GOT3 (cell line): ENCODE data around the gene KAZN.

ENCODE experiments used
- DNase-seq: peaks from one replicate; lab custom pipeline; 2025; ENCODE audit warnings: mixed read lengths; lab: John Stamatoyannopoulos, UW

The KAZN gene

DNA sequence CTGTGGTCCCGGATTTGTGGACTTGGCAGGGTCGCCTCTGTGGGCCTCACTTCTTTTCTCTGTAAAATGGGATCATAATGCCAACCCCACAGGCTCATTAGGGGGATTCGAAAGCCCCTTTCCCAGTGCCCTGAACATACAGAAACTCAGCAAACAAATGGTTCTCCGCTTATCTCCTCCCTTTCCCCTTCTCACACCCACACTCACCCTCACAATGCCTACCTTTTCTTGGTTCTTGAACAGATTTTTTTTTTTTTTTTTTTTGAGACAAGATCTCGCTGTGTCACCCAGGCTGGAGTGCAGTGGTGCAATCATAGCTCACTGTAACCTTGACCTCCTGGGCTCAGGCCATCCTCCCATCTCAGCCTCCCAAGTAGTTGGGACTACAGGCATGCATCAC lies 175.7 kb downstream of the KAZN start:
- no peak for DNase-seq

DNA sequence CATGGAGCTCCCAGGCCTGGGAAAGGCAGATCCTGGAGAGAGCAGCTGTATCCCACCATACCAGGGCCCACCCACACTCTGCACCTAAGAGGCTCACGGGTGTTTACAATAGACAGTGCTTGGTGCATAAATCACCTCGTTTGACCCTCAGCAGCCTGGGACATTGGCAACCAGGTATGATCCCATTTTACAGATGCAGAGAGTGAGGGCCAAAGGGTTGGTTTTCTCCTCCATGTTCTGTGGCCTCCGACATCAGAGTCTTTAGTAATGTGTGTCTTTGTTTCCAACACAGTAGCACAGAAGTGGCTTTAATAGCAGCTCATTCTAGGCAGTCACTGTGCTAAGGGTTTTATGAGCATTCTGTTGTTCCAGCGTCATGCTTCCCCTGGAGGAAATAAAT lies 176.5 kb downstream of the KAZN start:
- DNase-seq = no peak

DNA sequence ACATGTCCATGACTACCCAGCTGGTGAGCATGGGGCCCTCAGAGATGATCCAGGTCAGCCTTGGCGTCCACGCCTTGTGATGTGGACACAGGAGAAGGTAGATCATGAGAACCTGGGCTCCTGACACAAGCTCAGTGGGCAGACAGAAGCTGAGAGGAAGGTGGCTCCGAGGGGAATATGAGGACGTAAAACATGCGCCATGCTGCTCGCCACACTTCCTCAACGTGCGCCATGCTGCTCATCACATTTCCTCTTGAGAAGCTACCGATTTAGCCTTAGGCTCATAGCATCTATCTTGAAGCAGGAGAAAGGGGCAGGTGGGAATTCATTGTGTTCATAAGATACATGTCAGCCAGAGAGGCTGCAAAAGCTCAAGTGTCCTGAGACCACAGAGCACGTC lies 176.9 kb downstream of the KAZN start:
- DNase-seq = no peak

DNA sequence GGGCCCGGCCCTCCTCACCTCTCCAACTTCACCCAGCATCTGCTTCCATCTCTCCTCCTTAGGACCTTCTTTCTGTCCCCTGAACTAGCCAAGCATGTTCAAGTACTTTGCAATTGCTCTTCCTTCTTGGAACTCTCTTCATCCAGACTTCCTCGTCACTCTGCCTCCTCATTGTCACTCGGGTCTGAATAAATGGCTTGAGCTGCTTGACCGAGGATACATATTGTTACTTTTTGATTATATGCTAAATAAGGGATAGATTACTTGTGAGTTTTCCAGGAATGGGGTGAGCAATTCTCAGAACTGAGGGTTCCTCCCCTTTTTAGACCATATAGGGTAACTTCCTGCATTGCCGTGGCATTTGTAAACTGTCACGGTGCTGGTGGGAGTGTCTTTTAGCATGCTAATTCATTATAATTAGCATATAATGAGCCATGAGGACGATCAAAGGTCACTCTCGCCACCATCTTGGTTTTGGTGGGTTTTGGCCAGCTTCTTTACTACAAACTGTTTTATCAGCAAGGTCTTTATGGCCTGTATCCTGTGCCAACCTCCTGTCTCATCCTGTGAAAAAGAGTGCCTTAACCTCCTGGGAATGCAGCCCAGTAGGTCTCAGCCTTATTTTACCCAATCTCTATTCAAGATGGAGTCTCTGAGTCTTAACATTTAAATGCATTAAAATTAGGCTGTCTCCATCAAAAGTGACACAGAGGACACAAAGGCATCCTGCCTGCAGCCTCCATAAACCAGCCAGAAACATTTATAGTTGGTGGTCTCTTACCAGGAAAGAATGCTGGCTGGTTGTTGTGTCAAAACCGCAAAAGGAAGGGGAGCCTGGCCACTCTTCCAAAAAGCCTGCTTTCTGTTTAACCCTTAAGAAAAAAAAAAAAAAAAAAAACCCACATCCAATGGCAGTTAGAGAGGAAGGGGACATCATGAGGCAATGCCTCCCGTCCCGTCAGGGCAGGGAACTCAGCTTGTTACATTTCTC lies 179.3 kb downstream of the KAZN start:
- DNase-seq = no peak

DNA sequence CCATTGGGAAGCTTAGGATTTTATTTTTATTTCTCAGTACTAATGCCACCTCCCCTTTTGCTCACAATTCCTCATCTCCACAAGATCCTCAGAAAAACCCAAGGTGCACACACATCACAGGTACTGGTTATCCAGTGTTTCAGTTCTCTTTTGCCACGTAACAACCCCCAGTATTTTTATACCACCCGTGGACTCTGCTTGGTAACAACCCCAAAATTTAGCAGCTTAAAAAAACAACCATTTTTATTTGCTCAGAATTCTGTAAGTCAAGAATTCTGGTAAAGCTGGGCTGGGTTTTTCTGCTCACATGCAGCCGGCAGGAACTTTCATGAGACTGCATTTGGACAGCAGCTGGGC lies 180.0 kb downstream of the KAZN start:
- DNase-seq = no peak

DNA sequence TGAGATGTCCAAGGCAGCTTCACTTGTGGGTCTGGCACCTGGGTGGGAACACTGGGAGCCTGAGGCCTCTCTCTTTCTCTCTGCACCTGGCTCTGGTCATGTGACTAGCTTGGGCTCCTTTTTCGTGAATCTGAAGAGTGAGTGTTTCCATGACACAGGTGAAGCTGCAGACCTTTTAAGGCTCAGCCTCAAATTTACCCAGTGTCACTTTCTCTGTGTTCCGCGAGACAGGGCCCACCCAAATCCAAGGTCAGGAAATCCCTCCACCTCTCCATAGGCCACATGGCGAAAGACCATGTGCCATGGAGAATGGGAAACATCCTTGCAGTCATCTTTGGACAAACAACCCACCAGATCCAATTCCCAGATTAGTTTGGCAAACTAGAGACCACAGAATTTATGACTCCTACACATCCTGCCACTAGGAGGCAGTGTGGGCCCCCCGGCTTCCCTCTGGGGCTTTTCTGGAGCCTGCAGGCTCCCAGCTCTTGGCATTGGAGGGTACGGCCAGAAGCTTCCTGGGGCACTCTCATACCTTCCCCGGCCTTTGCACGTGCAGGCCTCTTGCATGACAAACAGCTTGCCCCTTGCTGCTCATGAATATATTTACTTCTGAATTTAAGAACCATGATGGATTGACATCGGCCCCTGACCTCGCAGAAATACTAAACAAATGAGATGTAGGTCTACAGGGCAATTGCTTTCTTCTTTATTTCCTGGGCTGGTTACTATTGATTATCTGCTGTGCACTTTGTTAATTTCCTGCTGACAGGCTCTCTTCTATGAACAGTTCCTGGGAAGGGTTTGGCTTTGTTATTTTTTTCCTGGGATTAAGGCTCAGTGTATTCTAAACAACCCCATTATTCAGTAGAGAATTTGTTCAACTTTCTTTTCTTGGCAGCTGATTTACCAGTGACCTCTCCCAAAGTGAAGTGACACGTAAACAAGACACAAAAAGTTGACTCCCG lies 180.7 kb downstream of the KAZN start:
- DNase-seq = no peak

DNA sequence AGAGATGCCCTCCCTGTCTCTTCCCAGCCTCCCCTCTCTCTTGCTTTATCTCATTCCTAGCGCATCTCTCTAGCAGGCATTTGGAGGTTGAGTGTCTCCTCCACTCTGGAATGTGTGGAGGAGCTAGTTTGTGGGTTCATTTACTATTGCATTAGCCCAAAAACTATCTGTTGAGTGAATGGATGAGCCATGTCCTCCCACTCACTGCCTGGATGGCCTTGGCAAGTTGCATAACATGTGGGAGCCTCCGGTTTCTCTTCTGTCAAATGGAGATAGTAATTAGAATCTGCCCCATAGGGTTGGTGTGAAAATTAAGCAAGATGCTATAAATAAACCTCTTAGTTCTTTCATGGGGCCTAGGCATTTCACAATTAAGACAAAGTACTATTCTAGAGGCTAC lies 181.8 kb downstream of the KAZN start:
- no peak for DNase-seq

DNA sequence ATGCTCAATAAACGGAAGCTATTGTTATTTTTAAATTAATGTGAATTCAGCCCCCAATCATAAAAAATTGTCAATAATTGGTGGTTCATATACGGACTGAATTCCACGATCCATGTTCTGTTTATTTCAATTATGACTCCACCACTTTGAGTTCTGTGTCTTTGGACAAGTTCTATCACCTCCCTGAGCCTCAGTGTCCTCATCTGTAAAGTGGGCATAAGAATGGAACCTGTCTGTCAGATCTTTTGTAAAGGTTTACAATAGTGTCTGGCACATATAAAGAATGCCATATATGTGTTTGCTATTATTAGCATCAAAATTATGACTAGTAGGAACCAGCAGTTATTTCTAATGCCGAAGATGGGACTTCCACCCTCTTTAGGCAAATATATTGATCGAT lies 183.3 kb downstream of the KAZN start:
- no peak for DNase-seq

DNA sequence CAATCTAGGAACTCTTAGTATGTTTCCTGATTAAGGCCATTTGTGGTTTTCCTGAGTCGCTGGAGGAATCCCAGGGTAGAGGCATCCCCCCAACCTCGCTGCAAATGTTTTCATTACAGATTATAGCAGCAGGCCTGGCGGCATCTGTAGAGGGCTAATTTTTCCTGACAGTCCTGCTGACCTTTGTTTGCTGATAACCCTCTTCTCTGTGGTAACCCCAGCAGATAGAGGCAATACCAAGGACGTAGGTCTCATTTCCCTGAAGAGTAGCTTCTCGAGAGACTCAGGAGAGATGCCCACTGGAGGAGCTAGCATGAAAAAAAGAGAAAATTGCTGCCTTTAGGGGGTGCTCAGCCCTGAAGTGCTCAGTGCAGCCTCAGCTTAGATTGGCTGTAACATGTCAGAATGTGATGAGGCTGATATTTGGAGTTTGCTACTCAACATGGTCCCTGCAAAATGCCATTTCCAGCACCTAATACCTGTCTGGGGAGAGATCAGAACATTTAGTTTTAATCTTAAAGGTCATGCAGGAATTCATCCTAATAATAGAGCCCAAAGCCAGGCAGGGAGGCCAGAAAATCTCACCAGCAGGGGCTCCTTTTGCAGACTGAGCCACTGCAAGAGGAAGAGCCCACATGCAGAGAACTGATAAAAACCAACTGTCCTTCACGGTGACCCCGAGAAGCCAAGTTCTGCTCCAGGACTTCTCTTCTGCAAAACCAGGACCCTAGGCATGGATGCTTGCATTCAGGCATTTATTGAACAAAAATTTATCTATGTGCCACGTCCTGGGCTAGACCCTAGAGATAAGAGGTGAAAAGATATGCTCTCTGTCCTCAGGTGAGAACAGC lies 184.5 kb downstream of the KAZN start:
- DNase-seq = no peak

DNA sequence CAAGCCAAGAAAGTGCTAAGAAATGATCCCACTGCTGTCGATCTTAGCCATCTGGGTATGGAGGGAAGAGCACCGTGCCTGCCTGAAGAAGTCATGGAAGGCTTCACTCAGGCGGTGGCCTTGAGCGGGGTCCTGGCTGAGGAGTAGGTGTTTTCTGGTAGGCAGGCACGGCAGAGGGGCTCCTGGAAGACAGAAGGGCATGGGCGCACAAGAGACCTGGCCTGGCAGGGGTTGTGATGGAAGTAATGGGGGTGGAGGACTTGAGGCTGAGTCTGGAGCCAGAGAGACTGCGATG lies 185.1 kb downstream of the KAZN start:
- DNase-seq = no peak

DNA sequence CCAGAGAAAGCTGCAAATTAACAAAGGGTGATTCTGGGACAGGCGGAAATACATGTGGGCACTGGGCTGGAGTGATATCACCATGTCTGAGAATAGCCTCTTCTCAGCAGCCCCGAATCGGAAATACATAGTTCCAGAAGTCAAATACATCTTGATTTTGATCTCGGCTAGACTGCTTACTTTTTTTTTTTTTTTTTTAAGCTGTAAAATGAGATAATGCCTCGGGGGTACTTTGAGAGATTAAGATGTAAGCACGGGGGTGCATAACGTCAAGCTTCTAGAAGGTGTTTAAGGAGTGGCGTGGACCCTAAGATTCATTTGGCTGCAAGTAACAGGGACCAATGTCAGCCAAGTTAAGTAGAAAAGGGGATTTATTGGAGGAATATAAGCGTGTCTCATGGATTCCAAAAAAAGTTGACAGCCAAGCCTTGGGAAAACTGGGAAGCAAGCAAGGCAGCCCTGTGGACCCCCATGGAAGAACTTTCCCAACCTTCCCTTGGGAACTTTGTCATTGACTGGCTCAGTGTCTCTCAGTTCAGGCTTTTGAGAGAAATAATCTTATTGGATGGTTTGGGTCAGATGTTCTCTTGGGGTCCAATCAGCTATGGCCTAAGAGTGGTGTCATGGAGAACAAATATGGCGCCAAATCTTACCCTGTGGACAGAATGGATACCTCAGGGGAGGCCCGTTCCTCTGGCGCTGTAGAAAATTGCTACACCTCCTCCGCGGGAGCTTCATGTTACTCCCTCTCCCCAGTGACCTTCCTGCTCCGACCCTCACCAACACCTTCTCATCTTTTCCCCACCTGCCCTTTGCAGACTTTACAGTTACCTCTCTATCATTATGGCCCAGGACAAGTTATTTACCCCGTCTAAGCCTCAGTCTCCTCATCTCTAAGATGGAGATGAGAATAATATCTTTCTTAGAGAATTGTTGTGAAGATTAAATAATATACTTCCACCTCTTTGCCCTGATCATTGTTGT lies 186.6 kb downstream of the KAZN start:
- DNase-seq = no peak

DNA sequence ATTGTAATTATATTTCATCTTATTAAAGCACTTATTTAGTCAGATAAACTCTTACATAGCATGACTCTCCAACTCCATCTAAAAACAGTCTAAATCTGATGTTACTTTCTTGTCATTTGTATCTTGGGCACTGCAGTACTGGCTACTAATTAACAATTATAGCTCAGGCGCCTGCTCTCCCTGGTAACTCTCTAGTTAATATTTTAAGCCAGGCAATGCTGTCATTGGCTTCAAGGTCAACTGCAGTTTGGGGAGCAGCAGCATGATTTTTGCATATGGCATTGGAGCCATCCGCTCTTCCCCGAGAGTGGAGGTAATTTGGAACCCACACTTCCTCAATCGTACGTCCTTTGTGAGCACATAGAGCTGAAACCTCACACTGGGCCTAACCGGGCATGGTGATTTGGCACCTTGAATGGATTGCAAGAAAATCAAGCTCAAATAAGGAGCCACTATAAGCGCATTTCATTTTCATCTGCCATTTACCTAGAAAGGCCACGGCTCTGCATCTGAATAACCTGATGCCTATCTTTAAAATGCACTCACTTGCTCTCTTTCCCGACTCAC lies 187.7 kb downstream of the KAZN start:
- DNase-seq = no peak

DNA sequence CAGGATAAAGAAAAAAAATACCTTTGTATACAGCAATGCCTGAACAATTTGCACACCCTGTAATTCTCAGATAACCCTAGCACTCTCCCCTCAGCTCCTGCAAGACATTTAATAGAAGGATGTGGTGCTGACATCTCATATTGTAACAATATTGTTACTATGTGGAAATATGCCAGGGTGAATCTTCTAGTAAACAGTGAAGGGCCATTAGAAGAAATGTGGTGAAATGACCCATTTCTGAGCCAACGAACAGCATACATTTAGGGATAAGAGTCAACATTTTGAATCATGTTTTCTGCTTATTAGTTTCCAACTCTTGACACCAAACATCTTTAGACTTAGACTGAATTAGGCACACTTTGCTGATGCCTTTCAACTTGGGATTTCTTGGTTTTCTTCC lies 188.2 kb downstream of the KAZN start:
- DNase-seq = no peak

DNA sequence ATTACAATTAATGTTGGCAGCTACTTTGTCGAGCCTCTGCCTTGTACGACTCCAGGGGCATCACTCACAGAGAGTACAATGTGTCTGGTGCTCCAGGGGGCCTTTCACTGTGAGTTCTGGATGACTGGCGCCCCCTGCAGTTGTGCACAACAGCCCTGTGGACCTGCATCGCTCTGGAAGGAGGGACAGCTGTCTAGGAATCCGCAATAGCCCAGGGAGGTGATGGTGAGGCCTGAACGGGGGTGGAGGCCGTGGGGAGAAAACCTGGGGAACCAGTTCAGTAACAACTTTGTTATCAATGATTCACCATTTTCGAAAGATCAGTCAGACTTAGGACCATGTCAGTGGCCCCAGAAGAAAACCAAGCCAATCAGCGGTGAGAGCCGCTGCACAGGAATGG lies 189.1 kb downstream of the KAZN start:
- DNase-seq = no peak

DNA sequence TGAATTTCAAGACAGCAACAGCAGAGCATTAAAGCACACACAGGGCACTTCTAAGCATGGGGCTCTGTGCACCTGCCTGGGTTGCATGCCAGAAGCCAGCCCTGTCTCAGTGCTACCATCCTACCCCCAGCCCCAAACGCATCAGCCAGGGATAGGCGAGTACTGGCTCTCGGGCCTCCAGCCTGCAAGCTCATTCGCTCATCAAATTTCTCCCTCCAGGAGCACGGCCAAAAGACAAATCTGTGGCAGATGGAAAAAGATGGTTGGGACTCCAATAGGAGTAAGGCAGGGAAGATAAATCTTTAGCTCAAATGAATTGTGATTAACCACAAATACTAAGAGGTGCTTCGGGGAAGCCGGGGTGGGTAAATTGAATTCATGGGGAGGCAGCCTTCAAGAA lies 189.6 kb downstream of the KAZN start:
- DNase-seq = no peak

DNA sequence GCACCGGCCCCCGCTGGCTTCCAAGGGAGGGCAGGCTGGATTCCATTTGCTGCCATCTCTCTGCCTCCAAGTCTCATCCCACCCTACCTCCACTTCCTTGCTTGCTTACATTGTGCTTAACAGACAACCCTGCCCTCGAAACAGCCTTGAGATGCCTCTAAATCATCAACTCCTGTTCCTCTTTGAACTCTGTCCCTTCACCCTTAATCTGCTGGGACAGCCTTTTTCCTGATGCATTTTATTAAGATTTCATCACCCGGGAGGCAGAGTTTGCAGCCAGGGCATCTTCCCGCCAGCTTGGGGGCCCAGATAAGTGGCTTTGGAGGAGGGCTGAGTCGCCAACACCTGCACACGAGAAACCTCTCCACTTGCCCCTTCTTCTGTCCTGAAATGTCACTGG lies 192.5 kb downstream of the KAZN start:
- DNase-seq = no peak

DNA sequence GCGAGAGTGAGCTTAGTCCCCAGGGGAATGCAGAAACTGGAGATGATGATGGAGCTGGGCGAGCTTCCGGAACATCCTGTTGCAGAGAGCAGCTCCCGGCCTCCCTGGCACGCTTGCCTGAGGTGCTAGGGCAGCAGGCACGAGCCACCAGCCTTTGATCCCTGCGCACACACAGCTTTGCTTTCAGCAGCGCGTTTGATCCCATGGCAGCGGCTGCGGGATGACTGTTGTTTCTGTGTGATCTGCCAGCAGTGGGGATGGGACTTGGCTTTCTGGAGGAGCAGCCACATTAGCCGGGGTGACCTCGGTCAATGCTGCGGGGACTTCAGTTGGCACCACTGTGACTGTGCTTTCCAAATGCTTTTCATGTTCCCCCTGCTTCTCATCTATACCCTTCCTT lies 193.2 kb downstream of the KAZN start:
- no peak for DNase-seq

DNA sequence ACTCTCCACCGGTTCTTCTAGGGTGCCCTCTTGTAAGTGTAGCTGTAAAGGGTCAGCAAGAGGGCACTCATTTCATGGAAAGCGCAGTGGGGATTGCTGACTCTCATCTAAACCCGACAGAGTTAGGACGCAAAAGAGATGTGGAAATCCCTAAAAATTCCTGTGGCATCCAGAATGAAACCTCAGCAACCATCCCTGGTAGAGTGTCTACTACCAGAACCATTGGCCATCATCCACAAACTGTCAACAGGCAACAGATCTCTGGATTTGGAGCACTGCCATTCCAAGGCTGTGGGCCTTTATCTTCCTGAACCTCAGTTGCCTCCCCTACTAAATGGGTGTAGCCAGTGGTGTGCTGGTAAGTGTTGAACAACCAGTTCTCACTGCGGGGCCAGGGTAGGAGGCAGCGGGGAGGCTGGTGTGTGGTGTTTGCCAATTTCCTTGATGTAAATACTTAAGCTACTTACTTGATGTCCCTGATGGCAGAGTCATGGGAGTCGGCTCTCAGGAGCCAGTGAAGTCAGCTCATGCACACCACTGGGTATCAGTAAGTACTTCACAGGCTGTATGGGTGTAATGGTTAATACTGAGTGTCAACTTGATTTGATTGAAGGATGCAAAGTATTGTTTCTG lies 195.8 kb downstream of the KAZN start:
- no peak for DNase-seq

DNA sequence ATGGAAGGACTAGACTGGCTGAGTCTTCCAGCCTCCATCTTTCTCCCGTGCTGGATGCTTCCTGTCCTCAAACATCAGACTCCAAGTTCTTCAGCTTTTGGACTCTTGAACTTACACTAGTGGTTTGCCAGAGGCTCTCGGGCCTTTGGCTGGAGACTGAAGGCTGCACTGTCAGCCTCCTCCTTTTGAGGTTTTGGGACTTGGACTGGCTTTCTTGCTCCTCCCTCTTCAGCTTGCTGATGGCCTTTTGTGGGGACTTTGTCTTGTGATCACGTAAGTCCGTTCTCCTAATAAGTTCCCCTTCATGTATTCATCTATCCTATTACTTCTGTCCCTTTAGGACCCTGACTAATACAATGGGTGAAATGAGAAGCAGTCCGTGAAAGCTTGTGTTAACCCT lies 196.4 kb downstream of the KAZN start:
- no peak for DNase-seq

DNA sequence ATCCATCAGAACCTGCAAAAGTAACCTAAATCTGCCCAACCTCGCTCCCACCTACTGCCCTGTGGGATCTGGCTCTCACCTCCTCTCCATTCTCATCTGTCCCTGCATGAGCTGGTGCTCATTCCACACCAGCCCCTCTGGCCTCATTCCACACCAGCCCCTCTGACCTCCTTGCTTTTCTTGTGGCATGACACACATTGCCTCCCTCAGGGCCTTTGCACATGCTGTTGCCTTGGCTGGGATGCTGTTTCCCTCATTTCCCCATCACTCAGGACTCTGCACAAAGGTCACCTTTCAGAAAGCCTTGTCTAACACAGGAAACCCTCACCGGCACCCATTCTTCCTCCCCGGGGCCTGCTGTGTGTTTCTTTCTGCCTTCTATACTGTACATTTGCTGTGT lies 197.1 kb downstream of the KAZN start:
- DNase-seq = no peak
